ENCODE measurements around the gene DCDC2B. TPM values are rescaled to one million over a fixed set of nuclear protein-coding genes. Genes with fewer than 3 reads are reported as not detected.

Gene DCDC2B
- total and polyA plus RNA-seq, 2 experiments from 2014 or later, result 0.21 TPM; not detected in 1

- H3K27me3 Mint-ChIP-seq (ENCODE audit: insufficient read depth, low read depth, poor library complexity), result peaks cover 49% of the 10 kb centered on the region
- H3K4me2 ChIP-seq, result peak overlapping the region; percentile 96
- H3K36me3 ChIP-seq (ENCODE audit: insufficient read depth), result peaks cover 8% of the 10 kb centered on the region
- H4K20me1 ChIP-seq (replicated peaks; ENCODE audit: insufficient read depth), result peaks cover 3% of the 10 kb centered on the region; the same call in 1 of the 2 replicates
- DNase-seq (ENCODE audit: low spot score) (peak; percentile 77), ATAC-seq (peak; percentile 46)
- peaks cover 40% of the 10 kb centered on the region; the same call in 1 of the 2 replicates for H3F3A ChIP-seq (replicated peaks; ENCODE audit: low read depth)
- no peak overlapping the region for H3K27ac ChIP-seq (ENCODE audit: low read depth)
- peak overlapping the region; percentile 69 for H3K4me3 ChIP-seq
- H3K79me2 ChIP-seq (replicated peaks; ENCODE audit: insufficient read depth), result no peaks in the 10 kb centered on the region
- peaks cover 45% of the 10 kb centered on the region for H3K4me1 Mint-ChIP-seq
- peaks cover 28% of the 10 kb centered on the region for H3K27me3 ChIP-seq (ENCODE audit: insufficient read depth)
- peak overlapping the region; percentile 70 for H3K4me3 Mint-ChIP-seq
- H3K9me3 Mint-ChIP-seq, result peaks cover 2% of the 10 kb centered on the region; the same call in 2 of the 3 replicates
- H3K9me2 ChIP-seq (ENCODE audit: insufficient read depth), result no peaks in the 10 kb centered on the region
- peaks cover 23% of the 10 kb centered on the region for H3K36me3 Mint-ChIP-seq (ENCODE audit: low read depth)
- TF ChIP-seq CTCF (conservative IDR thresholded peaks at IDR 0.05; ENCODE audit: low read depth in 2 of 2) (peak; percentile 16 to 56; a peak in 2 of 4 replicates), CREB1 (CRISPR knock-in tag; IDR thresholded peaks at IDR 0.05; ENCODE audit: low read depth) (no peak)
- peaks cover 32% of the 10 kb centered on the region for H3K4me1 ChIP-seq (ENCODE audit: insufficient read depth)
- H3K27ac Mint-ChIP-seq, result no peak overlapping the region
- H2AFZ ChIP-seq, result peak overlapping the region; percentile 74; the same call in 1 of the 2 replicates
These were observed 7.7 kb upstream of the DCDC2B start for GRCh38 chr1:32201011-32201855.

GRCh38 chr1:32204943-32205361 lies 3.9 kb upstream of the DCDC2B start:
- H3K4me3 ChIP-seq, result peak overlapping the region; percentile 89
- peaks cover 21% of the 10 kb centered on the region for H3K4me1 Mint-ChIP-seq
- H2AFZ ChIP-seq, result peak overlapping the region; percentile 99
- peaks cover 14% of the 10 kb centered on the region; the same call in 2 of the 3 replicates for H3K36me3 Mint-ChIP-seq (ENCODE audit: low read depth)
- H3F3A ChIP-seq (replicated peaks; ENCODE audit: low read depth), result peaks cover 20% of the 10 kb centered on the region; the same call in 1 of the 2 replicates
- H3K27ac ChIP-seq (ENCODE audit: low read depth), result no peak overlapping the region
- peaks cover 44% of the 10 kb centered on the region for H3K27me3 Mint-ChIP-seq (ENCODE audit: insufficient read depth, low read depth, poor library complexity)
- no peak for TF ChIP-seq EZH2phosphoT487 (IDR thresholded peaks at IDR 0.05; ENCODE audit: unreplicated experiment)
- no peak for TF ChIP-seq STAT1 (IDR thresholded peaks at IDR 0.05; ENCODE audit: unreplicated experiment)
- no peak for TF ChIP-seq REST (IDR thresholded peaks at IDR 0.05; ENCODE audit: unreplicated experiment)
- no peaks in the 10 kb centered on the region for H4K20me1 ChIP-seq (replicated peaks; ENCODE audit: insufficient read depth)
- H3K4me1 ChIP-seq (ENCODE audit: insufficient read depth), result peaks cover 17% of the 10 kb centered on the region
- no peak overlapping the region; the same call in 1 of the 2 replicates for H3K27ac Mint-ChIP-seq
- no peaks in the 10 kb centered on the region for H3K79me2 ChIP-seq (replicated peaks; ENCODE audit: insufficient read depth)
- peaks cover 2% of the 10 kb centered on the region; the same call in 2 of the 3 replicates for H3K9me3 Mint-ChIP-seq
- peak overlapping the region; percentile 99 for H3K4me2 ChIP-seq
- ATAC-seq (peak; percentile 4), DNase-seq (ENCODE audit: low spot score) (peak; percentile 48)
- no peaks in the 10 kb centered on the region for H3K36me3 ChIP-seq (ENCODE audit: insufficient read depth)
- H3K4me3 Mint-ChIP-seq, result peak overlapping the region; percentile 96
- no peaks in the 10 kb centered on the region for H3K9me2 ChIP-seq (ENCODE audit: insufficient read depth)
- peaks cover 28% of the 10 kb centered on the region for H3K27me3 ChIP-seq (ENCODE audit: insufficient read depth)

Measured in GM23338 (cell line).